NCI-H226 (cell line): Measurements from ENCODE around the gene VIPR2.
"Not testable (repeated sequence)": the region's sequence is repeated elsewhere in the genome, so short reads cannot be mapped to it uniquely, and the experiment has no call there.

Experiments used
- DNase-seq: peaks from one replicate; pipeline ENCODE4 v3.0.0-alpha.2; 2015

The VIPR2 gene

DNA sequence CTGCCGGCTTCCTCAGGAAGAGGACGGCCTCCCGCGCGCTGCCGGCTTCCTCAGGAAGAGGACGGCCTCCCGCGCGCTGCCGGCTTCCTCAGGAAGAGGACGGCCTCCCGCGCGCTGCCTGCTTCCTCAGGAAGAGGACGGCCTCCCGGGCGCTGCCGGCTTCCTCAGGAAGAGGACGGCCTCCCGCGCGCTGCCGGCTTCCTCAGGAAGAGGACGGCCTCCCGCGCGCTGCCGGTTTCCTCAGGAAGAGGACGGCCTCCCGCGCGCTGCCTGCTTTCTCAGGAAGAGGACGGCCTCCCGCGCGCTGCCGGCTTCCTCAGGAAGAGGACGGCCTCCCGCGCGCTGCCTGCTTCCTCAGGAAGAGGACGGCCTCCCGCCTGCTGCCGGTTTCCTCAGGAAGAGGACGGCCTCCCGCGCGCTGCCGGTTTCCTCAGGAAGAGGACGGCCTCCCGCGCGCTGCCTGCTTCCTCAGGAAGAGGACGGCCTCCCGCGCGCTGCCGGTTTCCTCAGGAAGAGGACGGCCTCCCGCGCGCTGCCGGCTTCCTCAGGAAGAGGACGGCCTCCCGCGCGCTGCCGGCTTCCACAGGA lies 138.6 kb downstream of the VIPR2 start:
- not testable (repeated sequence) for DNase-seq

DNA sequence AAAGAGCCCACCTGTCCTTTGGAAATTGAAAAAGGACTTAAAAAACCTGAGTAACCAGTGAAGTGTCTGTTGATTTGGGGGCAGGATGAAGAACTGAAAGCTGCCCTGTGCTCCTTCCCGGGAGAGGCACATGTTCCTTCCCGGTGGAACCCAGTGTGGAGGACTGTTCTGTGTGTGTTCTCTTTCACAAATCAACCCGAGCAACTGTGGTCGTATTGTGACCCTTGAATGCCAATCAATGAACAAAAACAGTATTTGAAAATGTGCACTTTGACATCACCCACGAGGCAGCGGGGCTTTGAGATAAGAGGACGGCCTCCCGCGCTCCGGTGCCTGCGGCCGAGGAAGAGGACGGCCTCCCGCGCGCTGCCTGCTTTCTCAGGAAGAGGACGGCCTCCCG lies 139.0 kb downstream of the VIPR2 start:
- DNase-seq, result no peak

DNA sequence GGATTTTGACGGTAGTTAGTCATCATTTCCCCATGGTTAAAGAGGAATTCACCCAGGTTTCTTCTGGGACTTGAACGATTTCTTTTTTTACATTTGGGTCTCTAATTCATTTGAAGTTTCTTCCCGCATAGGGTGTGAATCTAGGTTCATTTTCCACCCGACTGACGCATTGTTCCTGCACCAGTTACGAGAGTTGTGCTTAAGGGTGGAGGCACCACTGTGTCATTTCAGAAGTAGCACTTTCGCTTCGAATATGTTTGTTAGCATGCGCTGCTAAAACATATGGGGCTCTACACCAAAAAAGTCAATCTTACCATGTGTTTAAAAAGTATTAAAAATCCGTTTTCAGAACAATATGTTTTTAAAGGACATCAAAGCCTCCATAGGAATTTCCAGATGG lies 140.3 kb downstream of the VIPR2 start:
- no peak for DNase-seq

DNA sequence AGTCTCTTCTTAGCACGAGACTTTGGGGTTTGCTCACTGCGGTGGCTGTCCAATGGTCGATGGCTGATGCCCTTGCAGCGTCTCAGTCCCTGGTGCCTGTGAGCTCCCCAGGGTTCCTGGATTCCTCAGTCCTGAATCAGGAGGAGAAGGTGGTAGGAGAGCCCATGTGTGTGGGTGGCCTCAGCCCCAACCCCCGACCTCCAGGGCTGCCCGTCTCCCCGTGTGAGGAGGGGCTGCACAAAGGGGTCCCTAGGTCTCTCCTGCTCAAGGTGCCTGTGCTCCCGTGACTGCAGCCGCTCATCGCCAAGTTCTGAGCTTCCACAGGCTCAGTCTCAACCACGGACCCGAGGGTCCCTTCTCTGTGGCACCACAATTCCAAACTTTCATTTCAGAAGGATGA lies 142.9 kb downstream of the VIPR2 start:
- no peak for DNase-seq

DNA sequence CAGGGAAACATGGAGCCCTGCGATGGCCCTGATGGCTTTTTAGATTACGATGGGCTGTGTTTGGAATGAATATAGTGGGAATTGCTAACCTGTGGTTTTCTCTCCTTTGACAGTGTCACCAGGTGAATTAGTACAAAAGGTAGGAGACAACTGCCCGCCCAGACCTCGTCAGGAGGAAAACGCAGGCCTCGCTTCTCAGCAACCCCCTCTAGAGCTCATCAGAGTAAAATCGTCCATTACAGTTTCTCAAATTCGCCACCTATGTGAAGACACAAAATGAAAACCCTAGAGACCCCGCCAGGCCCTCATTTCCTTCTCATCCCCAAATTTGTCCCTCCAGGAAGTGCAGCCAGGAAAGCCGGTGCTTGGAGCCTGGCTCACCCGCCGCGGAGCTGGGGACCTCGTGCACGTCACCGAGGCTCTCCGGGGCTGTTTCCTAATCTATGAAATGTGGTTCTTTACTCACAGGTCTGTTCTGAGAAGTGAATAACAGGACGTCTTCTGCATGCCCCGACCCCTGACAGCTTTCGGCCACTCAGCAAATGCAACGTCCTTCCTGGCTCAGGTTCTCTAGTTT lies 143.7 kb downstream of the VIPR2 start:
- no peak for DNase-seq

DNA sequence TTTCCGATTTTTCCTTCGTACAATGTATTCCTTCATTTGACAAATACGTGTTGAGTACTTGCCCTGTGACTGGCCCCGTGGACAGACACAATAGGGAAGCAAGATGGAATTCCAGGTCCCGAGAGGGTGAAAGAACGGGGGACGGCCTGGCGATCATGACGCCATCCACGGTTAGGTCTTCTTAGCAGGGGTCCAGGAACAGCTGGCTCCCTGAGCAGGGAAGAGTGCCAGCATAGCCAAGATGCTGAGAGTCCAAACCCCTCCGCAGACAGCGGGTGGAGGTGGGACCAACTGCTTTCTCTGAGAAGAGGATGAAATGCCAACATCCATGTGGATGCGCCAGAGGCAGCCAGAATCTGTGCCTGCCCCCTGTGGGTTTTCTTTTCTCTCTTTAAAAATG lies 144.6 kb downstream of the VIPR2 start:
- DNase-seq, result no peak

DNA sequence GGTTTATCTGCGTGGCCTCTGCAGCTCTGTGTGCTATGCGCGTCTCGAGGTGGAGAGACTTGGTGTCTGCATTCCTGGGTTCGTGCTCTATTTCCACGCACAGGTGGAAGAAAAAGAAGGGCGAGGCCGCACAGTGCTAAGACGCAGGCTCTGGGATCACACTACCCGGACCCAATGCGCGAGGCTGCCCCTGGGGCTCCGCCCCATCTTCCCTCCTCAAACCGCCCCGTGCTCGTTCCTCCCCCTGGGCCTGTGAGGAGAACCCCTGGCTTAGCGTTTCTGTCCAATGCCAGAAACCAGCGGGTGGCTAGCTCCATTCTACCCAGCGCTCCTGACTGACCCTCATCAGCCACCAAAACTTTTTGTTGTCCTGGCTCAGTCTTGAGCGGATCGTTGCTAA lies 145.2 kb downstream of the VIPR2 start:
- DNase-seq, result no peak

DNA sequence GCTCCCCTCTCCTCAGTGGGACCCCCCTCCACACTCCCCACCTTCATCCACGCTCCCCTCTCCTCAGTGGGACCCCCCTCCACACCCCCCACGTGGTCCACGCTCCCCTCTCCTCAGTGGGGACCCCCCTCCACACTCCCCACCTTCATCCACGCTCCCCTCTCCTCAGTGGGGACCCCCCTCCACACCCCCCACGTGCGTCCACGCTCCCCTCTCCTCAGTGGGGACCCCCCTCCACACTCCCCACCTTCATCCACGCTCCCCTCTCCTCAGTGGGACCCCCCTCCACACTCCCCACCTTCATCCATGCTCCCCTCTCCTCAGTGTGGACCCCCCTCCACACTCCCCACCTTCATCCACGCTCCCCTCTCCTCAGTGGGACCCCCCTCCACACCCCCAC lies 146.4 kb downstream of the VIPR2 start:
- DNase-seq, result not testable (repeated sequence)

DNA sequence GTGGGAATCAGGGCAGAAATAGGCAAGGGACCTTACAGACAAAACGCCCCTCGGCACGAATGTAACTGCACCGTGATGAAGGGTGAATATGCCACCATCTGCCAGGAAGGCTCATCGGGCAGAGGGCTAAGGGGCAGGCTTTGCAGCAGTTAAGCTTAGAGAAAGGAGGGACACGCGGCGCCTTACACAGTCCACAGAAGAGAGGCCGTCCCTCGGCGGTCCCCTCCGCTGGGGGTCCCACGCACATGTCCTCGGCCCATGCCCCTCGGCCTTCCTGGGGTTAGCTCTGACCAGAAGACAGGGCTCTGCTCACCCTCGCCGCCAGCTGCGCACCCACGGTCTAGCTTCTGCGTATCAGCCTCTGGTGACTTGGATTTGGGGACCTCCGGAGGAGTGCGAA lies 147.2 kb downstream of the VIPR2 start:
- DNase-seq, result no peak

DNA sequence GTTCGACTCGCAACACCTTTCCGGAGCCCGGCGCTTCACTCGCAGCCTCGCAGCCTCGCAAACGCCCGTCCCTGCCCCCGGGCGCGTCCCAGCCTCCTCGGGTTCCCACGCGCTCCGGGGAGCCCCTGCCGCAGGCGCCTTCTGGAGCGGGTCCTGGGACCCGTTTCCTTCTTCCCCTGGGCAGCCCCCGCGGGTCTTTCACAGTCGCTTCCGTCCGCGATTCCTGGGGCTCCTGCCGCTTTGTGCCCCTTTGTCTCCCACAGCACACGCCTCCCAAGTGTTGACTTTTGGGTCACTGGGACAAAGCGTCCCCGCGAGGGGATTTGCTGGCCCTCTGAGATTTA lies 147.6 kb downstream of the VIPR2 start:
- no peak for DNase-seq

DNA sequence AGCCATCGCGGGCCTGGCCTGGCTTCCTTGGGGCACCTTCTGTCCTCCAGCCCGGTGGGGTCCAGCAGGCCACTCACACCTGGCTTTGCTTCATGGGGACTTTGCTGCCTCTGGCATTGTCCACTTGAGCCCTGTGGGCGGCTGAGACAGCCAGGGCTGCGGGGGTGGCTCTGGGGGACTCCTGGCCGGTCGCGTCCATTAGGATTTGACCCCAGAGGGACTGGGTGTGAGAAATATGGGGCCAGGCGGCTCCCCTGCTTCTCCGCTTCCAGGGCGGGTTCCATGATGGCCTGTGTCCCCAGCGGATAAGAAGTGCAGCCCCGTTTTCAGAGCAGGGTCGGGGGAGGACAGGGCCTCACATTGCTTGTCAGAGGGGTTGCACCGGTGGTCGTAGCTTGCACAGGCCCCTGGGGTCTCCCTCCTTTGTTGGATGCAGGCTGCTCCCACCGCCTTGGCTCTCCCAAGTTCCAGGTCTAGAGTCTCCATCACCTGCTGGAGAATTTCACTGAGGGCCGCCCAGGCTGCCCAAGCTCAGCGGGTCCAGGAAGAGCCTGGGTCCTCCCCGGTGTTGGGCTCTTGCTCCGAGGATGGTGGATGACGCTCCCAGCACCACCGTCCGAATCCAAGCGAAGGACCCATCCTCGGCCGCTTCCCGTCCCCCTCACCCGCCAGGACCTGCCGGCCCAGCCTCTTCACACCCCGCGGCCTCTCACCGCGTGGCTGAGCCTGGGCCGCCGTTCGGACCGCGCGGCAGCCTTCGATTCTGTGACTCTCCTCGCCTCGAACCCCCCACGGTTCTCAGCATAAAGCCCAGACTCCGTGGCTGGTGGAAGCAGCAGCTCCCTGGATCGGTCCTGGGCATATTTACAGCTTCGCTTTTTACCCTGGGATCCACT lies 148.2 kb downstream of the VIPR2 start:
- no peak for DNase-seq

DNA sequence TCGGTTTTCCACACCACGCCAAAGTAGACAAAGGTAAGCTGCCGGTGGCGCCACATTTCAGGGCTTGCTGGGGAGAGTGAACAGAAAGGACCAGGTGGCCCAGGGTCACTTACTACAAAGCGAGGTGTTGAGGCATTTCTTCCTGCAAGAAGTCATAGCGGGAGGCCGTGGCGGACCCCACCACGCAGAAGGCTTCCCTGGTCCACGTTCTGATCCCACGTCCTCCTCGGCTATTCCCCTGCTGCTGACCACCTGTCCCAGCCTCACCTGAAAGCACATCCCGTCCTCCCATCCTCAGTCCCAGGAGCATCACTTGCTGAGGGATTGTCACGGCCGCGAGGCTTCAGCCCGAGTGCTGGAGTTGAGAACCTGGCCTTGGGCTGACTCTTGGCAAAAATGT lies 149.2 kb downstream of the VIPR2 start:
- DNase-seq, result no peak

DNA sequence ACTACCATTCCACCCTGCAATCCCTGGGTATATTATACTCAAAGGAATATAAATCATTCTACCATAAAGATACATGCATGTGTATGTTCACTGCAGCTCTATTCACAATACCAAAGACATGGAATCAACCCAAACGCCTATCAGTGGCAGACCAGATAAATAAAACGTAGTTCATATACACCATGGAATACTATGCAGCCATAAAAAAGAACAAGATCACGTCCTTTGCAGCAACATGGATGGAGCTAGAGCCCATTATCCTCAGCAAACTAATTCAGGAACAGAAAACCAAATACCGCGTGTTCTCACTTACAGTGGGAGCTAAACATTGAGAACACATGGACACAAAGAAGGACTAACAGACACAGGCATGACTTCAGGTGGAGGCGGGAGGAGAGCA lies 150.0 kb downstream of the VIPR2 start:
- DNase-seq, result no peak

DNA sequence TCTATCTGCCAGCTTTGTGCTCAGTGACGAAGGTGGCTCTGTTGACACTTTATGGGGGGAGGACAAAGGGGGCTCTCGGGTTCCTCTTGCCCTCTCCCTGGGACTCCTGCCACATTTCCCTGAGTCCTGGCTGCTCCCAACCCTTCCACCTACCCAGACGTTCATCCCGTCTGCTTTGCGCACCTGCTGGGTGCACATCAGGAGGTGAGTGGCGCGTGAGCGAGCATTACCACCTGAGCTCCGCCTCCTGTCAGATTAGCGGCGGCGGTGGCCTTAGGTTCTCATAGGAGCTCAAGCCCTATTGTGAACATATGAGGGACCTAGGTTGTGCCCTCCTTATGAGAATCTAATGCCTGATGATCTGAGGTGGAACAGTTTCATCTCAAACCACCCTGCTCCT lies 151.1 kb downstream of the VIPR2 start:
- no peak for DNase-seq

DNA sequence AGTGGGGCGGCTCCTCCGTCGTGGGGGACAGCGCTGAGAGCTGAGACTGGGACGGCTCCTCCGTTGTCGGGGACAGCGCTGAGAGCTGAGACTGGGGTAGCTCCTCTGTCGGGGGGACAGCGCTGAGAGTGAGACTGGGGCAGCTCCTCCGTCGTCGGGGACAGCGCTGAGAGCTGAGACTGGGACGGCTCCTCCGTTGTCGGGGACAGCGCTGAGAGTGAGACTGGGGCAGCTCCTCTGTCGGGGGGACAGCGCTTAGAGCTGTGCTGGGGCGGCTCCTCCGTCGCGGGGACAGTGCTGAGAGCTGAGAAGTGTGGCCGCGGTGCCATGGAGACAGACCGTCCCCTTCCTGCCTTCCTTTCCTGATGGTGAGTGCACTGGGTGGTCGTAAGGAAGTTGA lies 151.9 kb downstream of the VIPR2 start:
- DNase-seq, result no peak

DNA sequence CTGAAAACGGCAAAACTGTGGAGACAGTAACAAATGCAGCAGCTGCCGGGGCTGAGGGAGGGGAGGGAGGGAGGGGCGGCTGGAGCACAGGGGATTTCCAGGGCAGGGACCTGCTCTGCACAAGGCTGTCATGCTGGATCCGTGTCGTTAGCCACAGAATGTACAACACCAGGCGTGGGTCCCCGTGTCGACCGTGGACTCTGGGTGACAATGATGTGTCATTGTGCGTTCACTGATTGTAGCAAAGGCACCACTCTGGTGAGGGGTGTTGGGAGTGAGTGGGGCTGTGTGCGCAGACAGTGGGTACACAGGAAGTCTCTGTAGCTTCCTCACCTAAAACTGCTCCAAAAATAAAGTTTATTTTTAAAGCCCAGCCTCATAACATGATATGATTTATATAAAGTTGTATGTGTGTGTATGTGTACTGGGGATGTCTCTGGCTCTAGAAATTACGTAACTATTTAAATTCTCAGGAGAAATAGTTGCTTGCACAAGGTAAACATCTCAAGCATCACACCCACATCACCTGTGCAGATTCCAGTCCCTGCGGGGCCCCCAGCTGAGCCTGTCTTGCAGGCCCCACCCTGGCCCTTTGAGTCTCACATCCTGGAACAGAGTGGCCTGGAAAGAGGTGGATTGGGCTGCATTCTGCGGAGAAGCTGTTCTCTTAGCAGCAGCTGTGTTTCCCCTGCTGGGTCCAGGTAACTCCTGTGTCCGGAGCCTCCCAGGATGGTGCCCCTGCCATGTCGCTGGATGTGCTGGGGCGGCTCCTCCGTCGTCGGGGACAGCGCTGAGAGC lies 152.6 kb downstream of the VIPR2 start:
- no peak for DNase-seq

DNA sequence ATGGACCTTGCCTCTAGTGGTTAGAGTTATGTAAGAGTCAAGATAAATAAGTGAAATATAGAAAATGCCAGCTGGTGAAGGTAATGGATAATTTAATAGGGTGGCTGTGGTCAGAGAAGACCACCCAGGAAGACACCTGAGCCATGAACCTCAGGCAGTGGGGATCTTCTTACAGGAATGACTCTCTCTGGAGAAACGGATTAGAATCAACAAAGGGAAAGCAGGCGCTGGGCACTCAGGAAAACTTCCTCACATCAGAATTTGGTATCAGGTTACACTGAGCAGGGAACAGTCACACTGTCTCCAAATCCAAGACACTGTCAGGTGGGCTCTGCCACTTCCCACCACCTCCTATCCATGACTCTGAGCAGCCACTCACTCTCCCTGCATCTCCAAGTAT lies 155.7 kb downstream of the VIPR2 start:
- no peak for DNase-seq

DNA sequence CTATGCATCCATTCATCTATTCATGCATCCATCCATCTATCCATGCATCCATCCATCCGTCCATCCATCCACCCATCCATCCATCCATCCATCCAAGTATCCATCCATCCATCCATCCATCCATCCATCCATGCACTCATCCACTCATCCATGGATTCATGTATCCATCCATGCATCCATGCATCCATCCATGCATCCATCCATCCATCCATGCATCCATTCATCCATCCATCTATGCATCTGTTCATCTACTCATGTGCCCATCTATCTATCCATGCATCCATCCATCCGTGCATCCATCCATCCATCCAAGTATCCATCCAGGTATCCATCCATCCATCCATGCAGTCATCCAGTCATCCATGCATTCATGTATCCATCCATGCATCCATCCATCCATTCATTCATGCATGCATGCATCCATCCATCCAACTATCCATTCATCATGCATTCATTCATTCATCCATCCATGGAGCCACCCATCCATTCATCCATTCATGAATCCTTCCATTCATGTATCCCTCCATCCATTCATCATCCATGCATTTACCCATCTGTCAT lies 156.3 kb downstream of the VIPR2 start:
- no peak for DNase-seq

DNA sequence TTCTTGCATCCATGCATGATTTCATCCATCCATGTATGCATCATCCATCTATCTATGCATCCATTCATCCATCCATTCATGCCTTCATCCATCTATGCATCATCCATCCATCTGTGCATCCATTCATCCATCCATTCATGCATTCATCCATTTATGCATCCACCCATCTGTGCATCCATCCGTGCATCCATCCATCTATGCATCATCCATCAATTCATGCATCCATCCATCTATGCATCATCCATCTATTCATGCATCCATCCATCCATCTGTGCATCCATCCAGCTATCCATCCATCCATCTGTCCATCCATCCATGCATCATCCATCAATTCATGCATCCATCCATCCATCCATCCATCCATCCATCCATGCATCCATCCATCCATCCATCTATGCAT lies 157.0 kb downstream of the VIPR2 start:
- no peak for DNase-seq

DNA sequence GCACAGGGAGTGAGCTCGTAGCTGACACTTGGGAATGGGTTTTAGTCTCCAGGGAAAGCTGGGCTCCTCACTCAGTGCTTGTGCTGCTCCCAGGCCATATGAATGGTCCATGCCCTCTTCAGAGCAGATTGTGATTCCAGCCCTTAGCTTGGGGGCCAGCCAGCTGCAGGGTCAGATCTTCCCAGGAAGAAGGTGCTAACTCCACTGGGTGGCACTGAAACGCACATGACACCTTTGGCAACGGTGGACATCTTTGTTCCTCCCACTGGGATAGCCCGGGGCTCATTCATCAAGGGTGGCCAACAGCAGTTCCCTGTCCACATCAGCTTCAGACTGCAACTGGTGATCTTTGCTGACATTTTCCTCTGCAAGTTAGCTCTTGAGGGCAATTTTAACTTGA lies 159.1 kb downstream of the VIPR2 start:
- no peak for DNase-seq

DNA sequence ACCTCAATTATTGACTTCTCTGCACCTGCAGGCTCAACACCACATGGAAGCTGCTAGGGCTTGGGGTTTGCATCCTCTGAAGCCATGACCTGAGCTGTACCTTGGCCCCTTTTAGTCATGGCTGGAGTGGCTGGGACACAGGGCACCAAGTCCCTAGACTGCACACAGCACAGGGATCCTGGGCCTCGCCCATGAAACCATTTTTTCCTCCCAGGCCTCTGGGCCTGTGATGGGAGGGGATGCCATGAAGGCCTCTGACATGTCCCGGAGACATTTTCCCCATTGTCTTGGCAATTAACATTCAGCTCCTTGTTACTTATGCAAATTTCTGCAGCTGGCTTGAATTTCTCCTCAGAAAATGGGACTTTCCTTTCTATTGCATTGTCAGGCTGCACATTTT lies 160.7 kb downstream of the VIPR2 start:
- DNase-seq, result not testable (repeated sequence)

DNA sequence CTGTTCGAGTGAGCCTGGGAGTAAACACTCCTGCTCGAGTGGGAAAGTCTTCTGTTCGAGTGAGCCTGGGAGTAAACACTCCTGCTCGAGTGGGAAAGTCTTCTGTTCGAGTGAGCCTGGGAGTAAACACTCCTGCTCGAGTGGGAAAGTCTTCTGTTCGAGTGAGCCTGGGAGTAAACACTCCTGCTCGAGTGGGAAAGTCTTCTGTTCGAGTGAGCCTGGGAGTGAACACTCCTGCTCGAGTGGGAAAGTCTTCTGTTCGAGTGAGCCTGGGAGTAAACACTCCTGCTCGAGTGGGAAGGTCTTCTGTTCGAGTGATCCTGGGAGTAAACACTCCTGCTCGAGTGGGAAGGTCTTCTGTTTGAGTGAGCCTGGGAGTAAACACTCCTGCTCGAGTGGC lies 162.6 kb downstream of the VIPR2 start:
- not testable (repeated sequence) for DNase-seq

DNA sequence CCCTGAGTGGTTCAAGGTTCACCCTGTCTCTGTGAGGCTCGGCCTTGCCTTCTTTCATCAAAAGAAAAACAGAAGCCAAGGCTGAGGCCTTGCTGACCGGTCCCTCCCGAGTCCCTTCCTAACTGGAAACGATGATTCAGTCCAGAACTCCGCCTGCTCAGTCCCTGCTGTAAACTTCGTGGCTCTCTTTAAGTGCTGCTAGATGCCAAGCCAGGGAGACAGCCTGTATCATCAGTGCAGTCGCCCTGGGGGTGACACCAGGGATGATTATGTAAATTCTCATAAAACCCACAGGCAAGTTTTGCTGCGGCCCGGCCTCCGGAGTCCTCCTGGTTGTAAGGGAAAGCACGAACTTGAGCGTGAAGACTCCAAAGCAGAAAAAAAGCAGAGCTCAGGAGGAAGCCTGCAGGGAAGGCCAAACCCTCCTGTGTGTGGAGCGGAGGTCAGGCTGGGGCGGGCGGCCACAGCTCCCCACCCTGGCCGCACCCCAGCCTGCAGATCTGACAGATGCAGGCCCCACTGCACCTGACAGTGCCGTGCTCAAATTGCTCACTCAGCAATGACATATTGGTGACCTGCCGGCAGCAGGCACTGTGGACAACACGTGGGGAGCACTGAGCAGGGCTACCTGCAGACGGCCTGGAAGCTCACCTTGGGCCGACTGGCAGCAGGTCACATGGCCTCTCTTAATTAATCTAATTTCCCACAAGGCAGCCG lies 164.9 kb downstream of the VIPR2 start:
- DNase-seq, result no peak
